Measurements from ENCODE around the gene SLC4A8.

Gene SLC4A8

GRCh38 chr12:51382173-51382572, 42.5 kb upstream of the SLC4A8 start:
- H3K4me3 ChIP-seq (ENCODE audit: control insufficient read depth, low read depth, low read length): no peak overlapping the region
- no peak for DNase-seq (ENCODE audit: low read depth)
- TF ChIP-seq CTCF (conservative IDR thresholded peaks at IDR 0.05; ENCODE audit: control insufficient read depth, insufficient read depth, low read depth, low read length): no peak

DNA sequence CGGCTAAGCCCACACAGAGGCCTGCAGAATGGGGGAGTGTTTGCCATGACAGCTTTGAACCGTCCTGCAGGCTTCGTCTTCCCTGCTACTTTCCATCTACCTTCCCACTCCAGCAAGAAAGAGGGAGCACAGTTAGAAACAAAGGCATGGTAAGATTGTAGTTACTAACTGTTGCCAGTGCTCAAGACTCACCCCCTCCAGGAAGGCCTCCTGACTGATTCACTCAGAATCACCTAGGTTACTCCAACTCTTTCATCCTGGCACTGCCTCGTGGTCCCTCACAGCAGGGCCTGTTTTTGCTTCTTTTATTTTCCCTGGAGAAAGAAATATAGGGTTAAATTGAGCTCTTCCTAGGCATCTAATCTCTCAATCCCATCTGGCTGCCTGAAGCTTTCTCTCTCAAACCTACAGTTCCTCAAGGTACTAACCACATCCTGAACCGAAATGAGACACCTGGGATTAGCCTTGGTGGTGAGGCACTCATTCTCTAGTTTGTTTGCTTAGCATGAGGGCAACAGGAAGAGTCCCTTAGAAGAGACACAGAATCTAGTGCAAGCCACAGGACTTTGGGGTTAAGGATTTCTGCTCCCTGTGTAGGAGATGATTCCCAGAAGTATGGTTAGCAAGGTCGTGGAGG, 41.2 kb upstream of the SLC4A8 start:
- TF ChIP-seq CTCF (conservative IDR thresholded peaks at IDR 0.05; ENCODE audit: control insufficient read depth, insufficient read depth, low read depth, low read length): no peak
- no peak overlapping the region for H3K4me3 ChIP-seq (ENCODE audit: control insufficient read depth, low read depth, low read length)
- DNase-seq (ENCODE audit: low read depth): no peak

GRCh38 chr12:51386351-51386750, 38.3 kb upstream of the SLC4A8 start:
- no peak overlapping the region for H3K4me3 ChIP-seq (ENCODE audit: control insufficient read depth, low read depth, low read length)
- no peak for TF ChIP-seq CTCF (conservative IDR thresholded peaks at IDR 0.05; ENCODE audit: control insufficient read depth, insufficient read depth, low read depth, low read length)
- DNase-seq (ENCODE audit: low read depth): no peak

DNA sequence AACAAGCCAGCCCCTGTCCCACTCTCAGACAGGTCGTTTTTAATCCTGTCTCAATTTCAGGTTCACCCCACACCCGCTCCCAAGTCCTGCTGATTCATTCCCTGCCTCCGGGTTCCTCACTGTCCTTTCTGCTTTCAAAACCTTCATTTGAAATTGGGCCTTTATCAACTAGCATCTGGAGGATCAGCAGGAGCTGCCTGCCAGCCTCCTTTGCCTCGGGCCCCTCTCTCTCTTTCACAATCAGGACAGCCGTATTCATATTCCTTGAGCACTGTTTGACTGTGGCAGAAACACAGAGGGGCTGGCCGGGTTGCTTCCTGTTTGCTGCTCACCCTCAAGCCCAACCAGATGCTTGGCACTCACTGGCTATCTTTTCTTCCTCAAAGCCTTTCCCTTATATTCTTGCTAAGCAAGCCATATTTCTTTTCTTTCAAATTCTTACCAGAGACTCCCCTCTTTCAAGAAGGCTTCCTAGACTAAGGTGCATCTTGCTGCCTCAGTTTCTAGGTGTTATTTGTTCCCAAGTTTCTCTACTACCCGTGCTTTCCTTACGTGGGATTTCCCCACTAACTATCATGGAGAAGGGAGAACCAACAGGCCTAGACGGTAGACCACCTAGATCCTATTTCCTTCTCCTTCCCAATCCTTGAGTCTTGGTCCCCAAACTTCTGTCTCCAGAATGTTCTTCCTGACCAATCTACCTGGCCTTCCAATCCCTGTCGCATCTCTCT, 36.4 kb upstream of the SLC4A8 start:
- TF ChIP-seq CTCF (conservative IDR thresholded peaks at IDR 0.05; ENCODE audit: control insufficient read depth, insufficient read depth, low read depth, low read length): no peak
- H3K4me3 ChIP-seq (ENCODE audit: control insufficient read depth, low read depth, low read length): no peak overlapping the region
- peak; percentile 34 for DNase-seq (ENCODE audit: low read depth)

DNA sequence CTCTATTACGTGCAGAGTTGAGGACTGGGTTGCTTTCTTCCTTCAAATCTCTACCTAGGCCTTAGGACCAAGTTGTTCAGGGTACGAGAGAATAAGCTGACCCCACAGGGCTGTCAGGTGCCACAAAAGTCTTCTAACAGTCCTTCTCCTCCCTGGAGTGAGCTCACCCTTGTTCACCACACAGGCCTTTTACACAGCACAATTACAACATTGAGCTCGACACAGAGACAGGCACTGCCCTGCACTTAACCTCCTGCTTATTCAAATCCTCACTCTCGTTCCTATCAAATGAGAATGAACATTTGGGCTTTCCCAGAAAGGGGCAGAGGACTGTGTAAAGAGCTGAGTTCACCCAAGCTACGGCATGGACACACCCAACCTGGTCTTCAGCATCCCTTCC, 35.8 kb upstream of the SLC4A8 start:
- H3K4me3 ChIP-seq (ENCODE audit: control insufficient read depth, low read depth, low read length): no peak overlapping the region
- no peak for DNase-seq (ENCODE audit: low read depth)
- TF ChIP-seq CTCF (conservative IDR thresholded peaks at IDR 0.05; ENCODE audit: control insufficient read depth, insufficient read depth, low read depth, low read length): no peak

DNA sequence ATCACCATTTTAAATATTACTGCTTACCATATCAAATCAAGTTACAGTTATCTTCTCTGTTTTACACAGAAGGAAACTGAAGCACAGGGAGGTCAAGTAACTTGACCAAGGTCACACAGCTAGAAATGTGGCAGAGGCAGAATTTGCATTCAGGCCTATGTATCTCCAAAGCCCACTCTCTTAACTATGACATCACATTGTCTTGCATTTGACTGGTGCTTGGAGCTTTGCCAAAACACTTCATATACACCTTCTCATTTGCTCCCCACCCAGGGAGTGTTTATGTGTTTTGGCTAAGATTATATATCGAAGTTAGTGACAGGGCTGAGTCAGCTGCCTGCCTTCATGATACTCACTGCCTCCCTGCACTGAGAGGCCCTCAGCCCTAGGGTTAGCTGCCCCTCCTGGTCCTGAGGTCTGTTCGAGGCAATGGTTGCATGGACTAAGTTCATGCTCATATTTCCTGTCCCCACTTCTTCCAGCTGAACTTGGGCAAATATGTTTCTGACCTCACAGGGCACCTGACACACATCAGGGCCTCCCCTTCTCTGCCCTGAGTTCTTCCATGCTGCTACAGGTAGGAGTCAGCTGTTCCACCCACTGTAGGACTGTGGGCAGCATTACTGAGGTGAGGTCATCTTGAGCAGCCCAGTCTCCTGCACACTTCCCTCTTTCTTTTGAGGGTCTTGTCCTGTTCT, 35.2 kb upstream of the SLC4A8 start:
- peak; percentile 50 for DNase-seq (ENCODE audit: low read depth)
- no peak overlapping the region for H3K4me3 ChIP-seq (ENCODE audit: control insufficient read depth, low read depth, low read length)
- TF ChIP-seq CTCF (conservative IDR thresholded peaks at IDR 0.05; ENCODE audit: control insufficient read depth, insufficient read depth, low read depth, low read length): no peak
